ENCODE measurements around the gene GOLGA6L26. TPM values are rescaled to one million over a fixed set of nuclear protein-coding genes. Genes with fewer than 3 reads are reported as not detected.
"Not testable (repeated sequence)": the region's sequence is repeated elsewhere in the genome, so short reads cannot be mapped to it uniquely, and the experiment has no call there.

GOLGA6L26 gene
- polyA plus RNA-seq, 1 experiment: not detected

- peaks cover 19% of the 10 kb centered on the region for H3K9me3 ChIP-seq (ENCODE audit: control insufficient read depth, insufficient read depth, low read length)
- H3K27ac ChIP-seq (ENCODE audit: low read depth, low read length): no peak overlapping the region
- no peaks in the 10 kb centered on the region for H3K27me3 ChIP-seq (ENCODE audit: control insufficient read depth, insufficient read depth, low read length)
- no peak overlapping the region for H3K4me3 ChIP-seq (ENCODE audit: low read depth, low read length)
- TF ChIP-seq, protein P1, sequence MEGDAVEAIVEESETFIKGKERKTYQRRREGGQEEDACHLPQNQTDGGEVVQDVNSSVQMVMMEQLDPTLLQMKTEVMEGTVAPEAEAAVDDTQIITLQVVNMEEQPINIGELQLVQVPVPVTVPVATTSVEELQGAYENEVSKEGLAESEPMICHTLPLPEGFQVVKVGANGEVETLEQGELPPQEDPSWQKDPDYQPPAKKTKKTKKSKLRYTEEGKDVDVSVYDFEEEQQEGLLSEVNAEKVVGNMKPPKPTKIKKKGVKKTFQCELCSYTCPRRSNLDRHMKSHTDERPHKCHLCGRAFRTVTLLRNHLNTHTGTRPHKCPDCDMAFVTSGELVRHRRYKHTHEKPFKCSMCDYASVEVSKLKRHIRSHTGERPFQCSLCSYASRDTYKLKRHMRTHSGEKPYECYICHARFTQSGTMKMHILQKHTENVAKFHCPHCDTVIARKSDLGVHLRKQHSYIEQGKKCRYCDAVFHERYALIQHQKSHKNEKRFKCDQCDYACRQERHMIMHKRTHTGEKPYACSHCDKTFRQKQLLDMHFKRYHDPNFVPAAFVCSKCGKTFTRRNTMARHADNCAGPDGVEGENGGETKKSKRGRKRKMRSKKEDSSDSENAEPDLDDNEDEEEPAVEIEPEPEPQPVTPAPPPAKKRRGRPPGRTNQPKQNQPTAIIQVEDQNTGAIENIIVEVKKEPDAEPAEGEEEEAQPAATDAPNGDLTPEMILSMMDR (IDR thresholded peaks at IDR 0.05; ENCODE audit: low read depth, low read length): no peak
- ChIA-PET CTCF (no interaction called here), POLR2A (no interaction called here)
- no peak for DNase-seq (ENCODE audit: low read depth, low spot score)
These were observed 36.6 kb upstream of the GOLGA6L26 start for GRCh38 chr15:23370578-23370977.

- H3K27ac ChIP-seq (ENCODE audit: low read depth, low read length); H3K4me3 ChIP-seq (ENCODE audit: low read depth, low read length); CTCF ChIA-PET; DNase-seq (ENCODE audit: low read depth, low spot score); H3K9me3 ChIP-seq (ENCODE audit: control insufficient read depth, insufficient read depth, low read length); H3K27me3 ChIP-seq (ENCODE audit: control insufficient read depth, insufficient read depth, low read length); POLR2A ChIA-PET: not testable (repeated sequence)
These were observed 30.3 kb upstream of the GOLGA6L26 start for GRCh38 chr15:23364261-23364660.

- H3K4me3 ChIP-seq (ENCODE audit: low read depth, low read length); H3K9me3 ChIP-seq (ENCODE audit: control insufficient read depth, insufficient read depth, low read length); H3K27ac ChIP-seq (ENCODE audit: low read depth, low read length); POLR2A ChIA-PET; H3K27me3 ChIP-seq (ENCODE audit: control insufficient read depth, insufficient read depth, low read length); CTCF ChIA-PET; DNase-seq (ENCODE audit: low read depth, low spot score): not testable (repeated sequence)
These were observed 28.6 kb upstream of the GOLGA6L26 start for GRCh38 chr15:23362622-23363021.

DNA sequence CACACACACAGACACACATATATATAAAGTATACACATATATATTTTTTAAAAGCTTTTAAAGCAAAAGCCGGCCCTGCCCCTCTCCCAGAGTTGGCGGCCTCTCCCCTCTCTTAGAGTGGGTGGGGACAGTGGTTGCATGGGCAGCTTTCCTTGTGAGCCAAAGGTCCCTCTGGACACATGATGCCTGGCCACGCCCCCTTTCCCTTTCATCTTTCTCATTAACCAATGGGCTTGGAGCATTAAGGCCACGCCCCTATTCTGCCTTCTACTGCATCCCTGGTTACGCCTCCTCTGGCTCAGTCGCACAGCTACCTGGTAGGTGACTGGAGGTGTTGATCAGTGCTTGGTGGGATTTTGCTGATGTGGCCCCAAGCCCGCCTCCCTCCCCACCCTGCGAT lies 20.5 kb upstream of the GOLGA6L26 start, which contains the start of gene GOLGA8S:
Gene GOLGA8S (plus strand): TSS at position 301 of the 400 bp plus-strand sequence. CDS start 62 bp downstream, at position 363.
- H3K4me3 ChIP-seq (ENCODE audit: low read depth, low read length); POLR2A ChIA-PET; H3K27me3 ChIP-seq (ENCODE audit: control insufficient read depth, insufficient read depth, low read length); H3K27ac ChIP-seq (ENCODE audit: low read depth, low read length); H3K9me3 ChIP-seq (ENCODE audit: control insufficient read depth, insufficient read depth, low read length); CTCF ChIA-PET; DNase-seq (ENCODE audit: low read depth, low spot score): not testable (repeated sequence)

DNA sequence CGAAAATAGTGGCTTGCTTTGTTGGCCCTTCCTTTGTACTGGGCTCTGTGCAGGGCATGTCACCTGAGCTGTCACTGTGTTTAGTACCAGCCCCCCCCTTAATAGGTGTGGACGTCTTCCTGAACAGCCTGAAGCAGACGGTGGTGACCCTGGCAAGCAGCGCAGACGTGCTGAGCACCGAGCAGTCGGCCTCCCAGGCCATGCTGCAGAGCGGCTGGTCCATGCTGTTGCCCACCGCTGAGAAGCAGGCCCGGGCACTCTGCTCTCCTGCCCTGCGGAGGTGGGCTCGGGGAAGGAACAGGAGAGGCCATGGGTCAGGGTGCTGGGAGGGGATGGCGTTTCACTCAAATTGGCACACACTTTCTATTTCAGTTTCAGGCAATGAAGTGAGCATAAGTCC lies 22.8 kb downstream of the GOLGA6L26 start:
- DNase-seq (ENCODE audit: low read depth, low spot score); H3K27ac ChIP-seq (ENCODE audit: low read depth, low read length); H3K9me3 ChIP-seq (ENCODE audit: control insufficient read depth, insufficient read depth, low read length); CTCF ChIA-PET; H3K27me3 ChIP-seq (ENCODE audit: control insufficient read depth, insufficient read depth, low read length); POLR2A ChIA-PET; H3K4me3 ChIP-seq (ENCODE audit: low read depth, low read length): not testable (repeated sequence)

- H3K9me3 ChIP-seq (ENCODE audit: control insufficient read depth, insufficient read depth, low read length); DNase-seq (ENCODE audit: low read depth, low spot score); H3K27ac ChIP-seq (ENCODE audit: low read depth, low read length); POLR2A ChIA-PET; CTCF ChIA-PET; H3K27me3 ChIP-seq (ENCODE audit: control insufficient read depth, insufficient read depth, low read length); H3K4me3 ChIP-seq (ENCODE audit: low read depth, low read length): not testable (repeated sequence)
These were observed 28.1 kb downstream of the GOLGA6L26 start for GRCh38 chr15:23305921-23306320.

- CTCF ChIA-PET: not testable (repeated sequence)
- H3K4me3 ChIP-seq (ENCODE audit: low read depth, low read length): peak overlapping the region; percentile 27
These were observed 29.2 kb downstream of the GOLGA6L26 start for GRCh38 chr15:23304805-23305204.

DNA sequence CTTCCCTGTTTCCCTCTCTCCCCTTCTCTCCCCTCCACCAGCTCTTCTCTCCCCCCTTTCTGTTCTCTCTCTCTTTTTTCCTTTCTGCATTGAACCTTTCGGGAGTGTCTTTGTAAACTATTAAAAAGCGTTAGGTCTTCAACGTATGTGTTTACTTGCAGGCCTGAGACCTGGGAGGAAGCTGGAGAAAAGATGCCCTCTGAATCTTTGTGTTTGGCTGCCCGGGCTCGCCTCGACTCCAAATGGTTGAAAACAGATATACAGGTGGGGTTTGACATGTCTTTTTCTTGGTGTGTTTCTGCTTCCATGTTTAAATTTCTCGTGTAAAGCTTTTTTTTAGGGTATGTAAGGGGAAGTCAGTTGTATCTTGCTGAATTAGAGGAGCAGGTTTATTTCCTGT lies 29.7 kb downstream of the GOLGA6L26 start:
- H3K27ac ChIP-seq (ENCODE audit: low read depth, low read length); POLR2A ChIA-PET; CTCF ChIA-PET; H3K9me3 ChIP-seq (ENCODE audit: control insufficient read depth, insufficient read depth, low read length); H3K27me3 ChIP-seq (ENCODE audit: control insufficient read depth, insufficient read depth, low read length); DNase-seq (ENCODE audit: low read depth, low spot score): not testable (repeated sequence)
- peak overlapping the region; percentile 58 for H3K4me3 ChIP-seq (ENCODE audit: low read depth, low read length)

More at GRCh38 chr15:23304805-23305204, 29.2 kb downstream of the GOLGA6L26 start:
- DNase-seq (ENCODE audit: low read depth, low spot score); POLR2A ChIA-PET; H3K27me3 ChIP-seq (ENCODE audit: control insufficient read depth, insufficient read depth, low read length); H3K27ac ChIP-seq (ENCODE audit: low read depth, low read length); H3K9me3 ChIP-seq (ENCODE audit: control insufficient read depth, insufficient read depth, low read length): not testable (repeated sequence)

DNA sequence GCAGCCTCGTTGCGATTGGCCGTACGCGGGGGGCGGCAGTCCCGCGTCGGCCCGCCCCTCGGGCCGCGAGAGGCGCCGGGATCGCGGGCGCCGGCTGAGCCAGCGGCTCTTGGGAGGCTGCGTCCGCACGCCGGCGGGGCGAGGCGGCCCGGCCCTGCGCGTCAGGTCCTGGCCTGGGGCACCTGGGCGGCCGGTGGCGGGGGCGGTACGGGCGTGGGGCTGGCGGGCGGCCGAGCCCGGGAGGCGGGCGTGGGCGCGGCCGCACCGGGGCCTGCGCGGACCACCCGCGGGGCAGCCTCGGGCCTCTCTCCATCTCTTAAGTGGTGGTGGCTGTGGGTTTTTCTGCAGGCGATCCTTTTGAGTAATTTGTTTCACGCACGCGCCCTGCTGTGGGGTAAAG lies 30.3 kb downstream of the GOLGA6L26 start:
- H3K27ac ChIP-seq (ENCODE audit: low read depth, low read length); DNase-seq (ENCODE audit: low read depth, low spot score); POLR2A ChIA-PET; CTCF ChIA-PET; H3K27me3 ChIP-seq (ENCODE audit: control insufficient read depth, insufficient read depth, low read length); H3K9me3 ChIP-seq (ENCODE audit: control insufficient read depth, insufficient read depth, low read length): not testable (repeated sequence)
- peak overlapping the region; percentile 58 for H3K4me3 ChIP-seq (ENCODE audit: low read depth, low read length)

DNA sequence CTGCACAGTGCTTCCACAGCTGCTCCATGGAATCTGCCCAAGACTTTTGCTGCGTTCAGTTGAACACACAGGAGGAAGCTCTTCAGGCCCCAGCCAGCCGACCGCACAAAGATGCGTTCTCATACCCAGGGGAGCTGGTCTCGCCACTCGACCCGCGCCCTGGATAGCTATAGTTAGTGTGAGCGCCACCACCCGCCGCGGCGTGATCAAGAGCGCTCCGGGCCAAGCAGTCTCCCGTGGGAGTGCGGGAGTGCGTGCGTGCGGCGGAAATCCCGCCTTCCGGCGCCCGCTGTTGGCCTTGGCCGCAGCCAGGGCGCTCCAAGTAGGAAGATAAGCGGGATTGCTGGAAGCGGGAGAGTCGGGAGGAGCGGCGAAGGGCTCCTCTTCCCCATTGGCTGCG lies 30.8 kb downstream of the GOLGA6L26 start:
- H3K4me3 ChIP-seq (ENCODE audit: low read depth, low read length); CTCF ChIA-PET: not testable (repeated sequence)

More for the DNA sequence above, 30.8 kb downstream of the GOLGA6L26 start:
- POLR2A ChIA-PET; H3K27me3 ChIP-seq (ENCODE audit: control insufficient read depth, insufficient read depth, low read length); H3K27ac ChIP-seq (ENCODE audit: low read depth, low read length); H3K9me3 ChIP-seq (ENCODE audit: control insufficient read depth, insufficient read depth, low read length); DNase-seq (ENCODE audit: low read depth, low spot score): not testable (repeated sequence)
